Frontal cortex (tissue), 4 donors: ENCODE data around the gene ZNF540. TPM values are rescaled to one million over a fixed set of nuclear protein-coding genes. Genes with fewer than 3 reads are reported as not detected.
A peak's percentile ranks its signal among the peaks of the same experiment; 100 is the strongest.
"Not testable (repeated sequence)": the region's sequence is repeated elsewhere in the genome, so short reads cannot be mapped to it uniquely, and the experiment has no call there.

Experiments
- DNase-seq, 2 donors: peaks; one replicate each; pipeline ENCODE4 v3.0.0; 2012; ENCODE audit warnings: low spot score in 2 of 2
- FAIRE-seq: peaks from 2 replicates; lab custom pipeline; 2012; peaks lifted over from hg19 to GRCh38; lab: Jason Lieb, UNC
- total RNA-seq: library from RNA; depleted of rRNA; stranded (reverse); fragments of >200 nt; gene quantifications from one replicate; pipeline ENCODE4 v1.2.3, GENCODE V29; 2014
- donor health status: control.
- donor health status: control.
- donor health status: control.

Gene ZNF540
- 21.6 TPM for total RNA-seq

GRCh38 chr19:37594304-37594981 is at the start of gene ZNF540, which contains the start of gene ZNF571:
Gene ZNF540 (plus strand): TSS chr19:37594876. CDS start chr19:37598448, 3,572 bp downstream.
Gene ZNF571 (minus strand): TSS chr19:37594792. CDS start chr19:37586676, 8,116 bp downstream.
- no peak for FAIRE-seq
- DNase-seq: peak; percentile 60 to 76

- no peak for FAIRE-seq
- no peak for DNase-seq
Observed at GRCh38 chr19:37551129-37551993, 43.3 kb upstream of the ZNF540 start.

GRCh38 chr19:37563518-37563917 is 31.2 kb upstream of the ZNF540 start:
- DNase-seq: no peak
- FAIRE-seq: no peak

GRCh38 chr19:37564624-37565369 is 29.9 kb upstream of the ZNF540 start:
- no peak for FAIRE-seq
- no peak for DNase-seq

GRCh38 chr19:37565370-37565669 is 29.4 kb upstream of the ZNF540 start:
- FAIRE-seq (no peak), DNase-seq (no peak)

GRCh38 chr19:37572203-37572602 is 22.5 kb upstream of the ZNF540 start:
- DNase-seq (no peak), FAIRE-seq (no peak)

- no peak for FAIRE-seq
- no peak for DNase-seq
Observed at GRCh38 chr19:37583340-37583739, 11.3 kb upstream of the ZNF540 start.

GRCh38 chr19:37593996-37594303 is 726 bp upstream of the ZNF540 start:
- FAIRE-seq (no peak), DNase-seq (peak in 1 of 2 donors; percentile 8)

- FAIRE-seq (no peak), DNase-seq (peak in 1 of 2 donors; percentile 47)
Observed at GRCh38 chr19:37594982-37595382, 306 bp downstream of the ZNF540 start.

- FAIRE-seq: no peak
- DNase-seq: no peak
Observed at GRCh38 chr19:37635076-37636056, 40.7 kb downstream of the ZNF540 start.

- DNase-seq (no peak), FAIRE-seq (no peak)
Observed at GRCh38 chr19:37654118-37654517, 59.4 kb downstream of the ZNF540 start.

- DNase-seq (peak; percentile 29 to 41), FAIRE-seq (no peak)
Observed at GRCh38 chr19:37654629-37655300, 60.1 kb downstream of the ZNF540 start.

- DNase-seq: peak; percentile 83 to 89
- FAIRE-seq: no peak
Observed at GRCh38 chr19:37655301-37655688, 60.6 kb downstream of the ZNF540 start, which contains the start of gene ZFP30. Gene ZFP30 (minus strand): TSS chr19:37655465. CDS start chr19:37647822, 7,643 bp downstream.

GRCh38 chr19:37655689-37656371 is 61.2 kb downstream of the ZNF540 start:
- FAIRE-seq (no peak), DNase-seq (peak; percentile 79 to 80)

GRCh38 chr19:37657157-37657556 is 62.5 kb downstream of the ZNF540 start:
- DNase-seq, FAIRE-seq: not testable (repeated sequence)
